HG03457 (cell line): ENCODE data around the gene KBTBD4.
"Not testable (repeated sequence)": the region's sequence is repeated elsewhere in the genome, so short reads cannot be mapped to it uniquely, and the experiment has no call there.

Experiments used
- ATAC-seq: cut with Tn5 transposase; IDR thresholded peaks from one replicate; pipeline ENCODE4 v1.9.1; 2021; ENCODE audit warnings: moderate number of reproducible peaks; ENCODE audit not compliant: unreplicated experiment

KBTBD4 gene

GRCh38 chr11:47529951-47530350 lies 48.8 kb downstream of the KBTBD4 start:
- ATAC-seq = no peak

DNA sequence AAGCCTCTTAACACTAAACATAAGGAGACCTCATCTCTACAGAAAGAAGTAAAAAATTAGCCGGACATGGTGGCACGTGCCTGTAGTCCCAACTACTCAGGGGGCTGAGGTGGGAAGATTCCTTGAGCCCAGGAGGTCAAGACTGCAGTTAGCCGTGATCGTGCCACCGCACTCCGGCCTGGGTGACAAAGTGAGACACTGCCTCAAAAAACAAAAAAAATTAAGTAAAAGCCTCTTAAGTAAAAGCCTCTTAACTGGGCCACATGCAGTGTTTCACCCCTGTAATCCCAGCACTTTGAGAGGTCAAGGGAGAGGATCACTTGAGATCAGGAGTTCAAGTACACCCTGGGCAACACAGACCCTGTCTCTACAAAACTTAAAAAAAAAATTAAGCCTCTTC lies 51.6 kb downstream of the KBTBD4 start:
- ATAC-seq = no peak

DNA sequence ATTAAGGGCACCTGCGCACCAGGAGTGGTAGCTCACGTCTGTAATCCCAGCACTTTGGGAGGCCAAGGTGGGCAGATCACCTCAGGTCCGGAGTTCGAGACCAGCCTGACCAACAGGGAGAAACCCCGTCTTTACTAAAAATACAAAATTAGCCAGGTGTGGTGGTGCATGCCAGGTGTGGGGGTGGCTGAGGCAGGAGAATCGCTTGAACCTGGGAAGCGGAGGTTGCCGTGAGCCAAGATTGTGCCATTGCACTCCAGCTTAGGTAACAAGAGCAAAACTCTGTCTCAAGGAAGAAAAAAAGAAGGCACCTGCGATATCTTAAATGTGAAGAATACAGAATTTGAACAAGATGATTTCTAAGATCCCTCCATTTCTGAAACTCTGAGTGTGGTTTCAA lies 52.7 kb downstream of the KBTBD4 start:
- not testable (repeated sequence) for ATAC-seq

GRCh38 chr11:47524291-47524874 lies 54.4 kb downstream of the KBTBD4 start:
- no peak for ATAC-seq

DNA sequence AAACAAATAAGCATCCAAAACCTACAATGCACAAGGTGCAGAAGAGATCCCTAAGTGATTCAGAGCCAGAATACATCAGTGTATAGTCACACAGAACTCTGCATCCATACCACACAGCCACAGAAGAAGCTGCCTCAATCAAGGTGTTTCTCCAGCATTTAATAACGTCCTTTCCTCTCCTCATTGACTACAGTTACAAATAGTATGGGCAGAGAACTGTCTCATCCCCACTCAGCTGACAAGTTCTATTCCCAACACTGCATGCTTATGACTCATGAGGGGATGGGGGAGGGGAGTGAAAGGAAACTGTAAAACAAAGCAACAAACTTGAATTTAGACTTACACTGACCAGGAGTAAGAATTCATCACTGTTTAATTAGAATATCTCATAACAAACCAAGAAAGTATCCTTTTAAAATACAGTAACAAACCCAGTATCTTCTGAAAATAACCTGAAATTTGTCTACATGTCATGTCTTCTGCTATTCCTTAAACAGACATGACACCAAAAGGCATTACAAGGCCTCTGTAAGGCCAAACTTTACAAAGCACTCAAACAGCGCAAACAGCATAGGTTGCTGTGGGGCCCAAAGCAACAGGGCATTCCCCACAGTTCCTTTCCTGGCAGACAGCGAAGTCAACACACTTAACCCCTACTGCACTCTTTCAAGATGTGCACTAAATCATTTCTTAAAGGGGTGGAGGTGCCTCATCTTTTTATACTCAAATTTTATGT lies 55.1 kb downstream of the KBTBD4 start:
- ATAC-seq = no peak
